Measurements from ENCODE around the gene EBF3. TPM values are rescaled to one million over a fixed set of nuclear protein-coding genes. Genes with fewer than 3 reads are reported as not detected.

Gene EBF3
- total RNA-seq, 1 donor from 2014 or later = 1.2 TPM

DNA sequence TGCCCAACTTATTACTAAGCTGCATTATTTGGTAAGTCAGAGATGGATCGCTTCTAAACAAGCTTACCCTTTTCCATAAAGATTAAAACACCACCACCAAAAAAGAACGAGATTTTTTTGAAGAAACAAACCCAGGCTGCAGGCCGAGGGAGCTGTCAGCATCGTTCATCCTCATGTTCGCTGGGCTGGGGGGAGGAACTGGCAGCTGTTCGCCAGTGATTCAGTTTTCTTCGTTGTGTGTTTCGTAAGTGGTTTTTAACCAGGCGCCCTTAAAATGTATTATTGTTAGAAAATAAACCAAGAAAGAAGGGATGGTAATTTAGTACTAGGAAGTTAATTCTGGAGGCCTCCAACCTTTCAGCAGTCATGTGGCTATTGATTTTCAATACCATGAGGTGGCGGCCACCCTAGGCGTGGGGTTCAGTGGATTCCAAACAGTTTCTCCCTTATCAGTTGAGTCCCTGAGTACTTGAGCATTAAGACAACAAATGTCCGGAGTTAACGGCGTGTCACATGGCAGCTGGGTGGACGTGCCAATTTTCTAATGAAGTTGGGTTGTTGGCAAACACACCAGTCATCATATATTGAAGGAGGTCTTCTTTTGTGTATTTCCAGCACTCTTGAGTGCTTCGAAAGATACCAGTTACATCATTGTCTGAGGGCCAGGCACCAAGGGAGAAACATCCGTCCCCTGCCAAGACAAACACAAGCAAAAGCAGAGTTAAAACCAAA is 173.2 kb downstream of the EBF3 start:
- no peaks in the 10 kb centered on the region for H3K27me3 Mint-ChIP-seq (ENCODE audit: low read depth)

DNA sequence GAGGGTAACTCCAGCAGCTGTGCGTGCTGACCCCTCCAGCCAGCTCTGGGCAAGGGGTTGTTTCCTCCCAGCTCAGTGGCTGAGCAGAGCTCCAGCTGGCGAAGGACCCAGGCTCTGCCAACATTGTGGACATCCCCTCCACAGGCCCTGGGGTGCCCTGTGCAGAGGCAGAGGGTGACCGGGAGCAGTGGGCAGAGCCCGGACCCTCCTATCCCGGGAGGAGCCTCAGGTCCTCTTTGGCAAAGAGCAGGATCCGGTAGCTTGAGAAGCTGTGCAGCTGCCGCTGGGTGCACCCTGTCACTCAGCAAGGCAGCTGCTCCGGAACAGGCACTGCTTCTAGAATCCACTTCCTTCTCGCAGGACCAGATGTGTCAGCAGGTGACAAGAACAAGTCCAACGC is 175.9 kb downstream of the EBF3 start:
- no peak for DNase-seq (ENCODE audit: low spot score in 2 of 2, unreplicated experiment in 2 of 2)
- H3K9me3 Mint-ChIP-seq = peaks cover 31% of the 10 kb centered on the region

More for the DNA sequence above, 173.2 kb downstream of the EBF3 start:
- no peak overlapping the region for H3K27ac Mint-ChIP-seq
- no peak overlapping the region for H3K4me3 Mint-ChIP-seq
- no peak for DNase-seq (ENCODE audit: low spot score in 2 of 2, unreplicated experiment in 2 of 2)
- H3K4me1 Mint-ChIP-seq = no peaks in the 10 kb centered on the region
- H3K36me3 Mint-ChIP-seq = peaks cover 8% of the 10 kb centered on the region
- peaks cover 31% of the 10 kb centered on the region for H3K9me3 Mint-ChIP-seq
- TF ChIP-seq, protein P1, sequence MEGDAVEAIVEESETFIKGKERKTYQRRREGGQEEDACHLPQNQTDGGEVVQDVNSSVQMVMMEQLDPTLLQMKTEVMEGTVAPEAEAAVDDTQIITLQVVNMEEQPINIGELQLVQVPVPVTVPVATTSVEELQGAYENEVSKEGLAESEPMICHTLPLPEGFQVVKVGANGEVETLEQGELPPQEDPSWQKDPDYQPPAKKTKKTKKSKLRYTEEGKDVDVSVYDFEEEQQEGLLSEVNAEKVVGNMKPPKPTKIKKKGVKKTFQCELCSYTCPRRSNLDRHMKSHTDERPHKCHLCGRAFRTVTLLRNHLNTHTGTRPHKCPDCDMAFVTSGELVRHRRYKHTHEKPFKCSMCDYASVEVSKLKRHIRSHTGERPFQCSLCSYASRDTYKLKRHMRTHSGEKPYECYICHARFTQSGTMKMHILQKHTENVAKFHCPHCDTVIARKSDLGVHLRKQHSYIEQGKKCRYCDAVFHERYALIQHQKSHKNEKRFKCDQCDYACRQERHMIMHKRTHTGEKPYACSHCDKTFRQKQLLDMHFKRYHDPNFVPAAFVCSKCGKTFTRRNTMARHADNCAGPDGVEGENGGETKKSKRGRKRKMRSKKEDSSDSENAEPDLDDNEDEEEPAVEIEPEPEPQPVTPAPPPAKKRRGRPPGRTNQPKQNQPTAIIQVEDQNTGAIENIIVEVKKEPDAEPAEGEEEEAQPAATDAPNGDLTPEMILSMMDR (IDR thresholded peaks at IDR 0.05; ENCODE audit: unreplicated experiment) = no peak

DNA sequence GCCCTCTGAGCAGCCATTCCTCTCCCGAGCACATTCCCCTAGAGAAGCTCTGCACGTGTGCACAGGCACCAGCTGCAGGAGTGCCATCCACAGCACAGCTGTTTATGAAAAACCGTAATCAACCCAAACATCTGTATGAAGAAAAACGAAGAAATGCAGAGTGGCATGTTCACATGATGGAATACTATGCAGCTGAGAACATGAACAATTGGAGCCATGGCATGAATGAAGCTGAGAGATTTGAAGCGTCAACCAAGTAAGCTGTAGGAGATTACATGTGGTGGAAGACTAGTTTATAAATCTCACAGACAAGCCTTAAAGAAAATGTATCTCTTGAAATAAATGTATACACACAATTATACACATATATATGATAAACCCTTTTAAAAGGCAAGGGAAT is 176.5 kb downstream of the EBF3 start:
- peaks cover 3% of the 10 kb centered on the region for H3K36me3 Mint-ChIP-seq
- TF ChIP-seq, protein P1 (IDR thresholded peaks at IDR 0.05; ENCODE audit: unreplicated experiment) = no peak
- no peaks in the 10 kb centered on the region for H3K4me1 Mint-ChIP-seq
- no peaks in the 10 kb centered on the region for H3K27me3 Mint-ChIP-seq (ENCODE audit: low read depth)
- H3K9me3 Mint-ChIP-seq = peaks cover 29% of the 10 kb centered on the region
- DNase-seq (ENCODE audit: low spot score in 2 of 2, unreplicated experiment in 2 of 2) = no peak
- no peak overlapping the region for H3K4me3 Mint-ChIP-seq
- H3K27ac Mint-ChIP-seq = no peak overlapping the region

More for the DNA sequence above, 175.9 kb downstream of the EBF3 start:
- TF ChIP-seq, protein P1 (IDR thresholded peaks at IDR 0.05; ENCODE audit: unreplicated experiment) = no peak
- Mint-ChIP-seq H3K27me3 (ENCODE audit: low read depth) (no peaks in the 10 kb centered on the region), H3K36me3 (peaks cover 7% of the 10 kb centered on the region), H3K27ac (no peak overlapping the region), H3K4me3 (no peak overlapping the region), H3K4me1 (no peaks in the 10 kb centered on the region)

DNA sequence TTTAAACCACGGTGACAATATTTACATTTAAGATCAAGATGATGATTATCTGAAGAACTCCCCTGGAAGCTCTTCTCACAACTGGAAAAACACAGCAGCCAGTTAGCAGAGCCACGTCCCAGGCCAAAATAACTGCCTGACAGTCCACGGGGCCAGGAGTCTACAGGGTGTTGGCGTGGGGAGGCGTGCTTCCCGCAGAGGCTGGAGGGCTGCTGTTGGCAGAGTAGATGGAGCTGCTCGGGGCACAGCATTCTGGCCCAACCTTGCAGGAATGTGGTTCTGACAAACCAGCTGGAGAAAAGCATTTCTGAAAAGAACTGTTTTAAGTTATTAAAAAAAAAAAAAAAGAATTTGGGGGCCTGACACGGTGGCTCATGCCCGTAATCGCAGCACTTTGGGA is 177.9 kb downstream of the EBF3 start:
- H3K27ac Mint-ChIP-seq = no peak overlapping the region
- peaks cover 21% of the 10 kb centered on the region for H3K9me3 Mint-ChIP-seq
- H3K4me3 Mint-ChIP-seq = no peak overlapping the region
- H3K36me3 Mint-ChIP-seq = peaks cover 3% of the 10 kb centered on the region
- no peaks in the 10 kb centered on the region for H3K27me3 Mint-ChIP-seq (ENCODE audit: low read depth)
- no peaks in the 10 kb centered on the region for H3K4me1 Mint-ChIP-seq
- DNase-seq (ENCODE audit: low spot score in 2 of 2, unreplicated experiment in 2 of 2) = no peak
- TF ChIP-seq, protein P1 (IDR thresholded peaks at IDR 0.05; ENCODE audit: unreplicated experiment) = no peak

DNA sequence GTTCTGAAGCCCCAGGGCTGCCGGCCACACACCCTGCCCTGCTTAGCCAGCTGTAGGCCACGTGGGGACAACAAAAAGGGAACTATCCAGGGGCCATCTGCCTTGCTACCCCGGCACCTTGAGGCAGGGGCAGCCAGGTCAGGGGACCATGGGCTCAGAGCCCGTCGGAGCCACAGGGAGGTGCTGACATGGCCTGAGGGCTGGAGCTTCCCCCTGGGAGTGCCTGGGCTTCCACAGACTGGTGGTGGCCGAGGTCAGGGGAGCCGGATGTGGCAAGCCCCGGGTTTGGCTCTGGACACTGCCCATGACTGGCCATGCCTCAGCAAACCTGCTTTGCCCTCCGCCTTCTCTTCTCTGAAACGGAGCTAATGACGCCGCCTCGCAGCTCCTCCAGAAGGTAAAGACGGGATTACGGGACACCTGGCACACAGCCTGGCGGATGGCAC is 178.5 kb downstream of the EBF3 start:
- TF ChIP-seq, protein P1 (IDR thresholded peaks at IDR 0.05; ENCODE audit: unreplicated experiment) = no peak
- peaks cover 3% of the 10 kb centered on the region for H3K36me3 Mint-ChIP-seq
- no peaks in the 10 kb centered on the region for H3K27me3 Mint-ChIP-seq (ENCODE audit: low read depth)
- peaks cover 20% of the 10 kb centered on the region for H3K9me3 Mint-ChIP-seq
- H3K27ac Mint-ChIP-seq = no peak overlapping the region
- no peak overlapping the region for H3K4me3 Mint-ChIP-seq
- DNase-seq (ENCODE audit: low spot score in 2 of 2, unreplicated experiment in 2 of 2) = no peak
- no peaks in the 10 kb centered on the region for H3K4me1 Mint-ChIP-seq

Small RNA genes within 50 kb of the gene (microRNA-seq; reads per million reads assigned to microRNA genes)
- not detected for gene MIR4297

Other genes starting within 250 kb of the EBF3 start
- 2.2 to 3.4 TPM (median 2.9 TPM) in 3 replicates for gene C10orf143, start 146.6 kb upstream of the EBF3 start, total RNA-seq
- gene GLRX3, start 172.1 kb upstream of the EBF3 start, total RNA-seq = 70.0 to 76.8 TPM (median 74.6 TPM) in 3 replicates